Measurements from ENCODE around the gene QPCT.

Gene QPCT

DNA sequence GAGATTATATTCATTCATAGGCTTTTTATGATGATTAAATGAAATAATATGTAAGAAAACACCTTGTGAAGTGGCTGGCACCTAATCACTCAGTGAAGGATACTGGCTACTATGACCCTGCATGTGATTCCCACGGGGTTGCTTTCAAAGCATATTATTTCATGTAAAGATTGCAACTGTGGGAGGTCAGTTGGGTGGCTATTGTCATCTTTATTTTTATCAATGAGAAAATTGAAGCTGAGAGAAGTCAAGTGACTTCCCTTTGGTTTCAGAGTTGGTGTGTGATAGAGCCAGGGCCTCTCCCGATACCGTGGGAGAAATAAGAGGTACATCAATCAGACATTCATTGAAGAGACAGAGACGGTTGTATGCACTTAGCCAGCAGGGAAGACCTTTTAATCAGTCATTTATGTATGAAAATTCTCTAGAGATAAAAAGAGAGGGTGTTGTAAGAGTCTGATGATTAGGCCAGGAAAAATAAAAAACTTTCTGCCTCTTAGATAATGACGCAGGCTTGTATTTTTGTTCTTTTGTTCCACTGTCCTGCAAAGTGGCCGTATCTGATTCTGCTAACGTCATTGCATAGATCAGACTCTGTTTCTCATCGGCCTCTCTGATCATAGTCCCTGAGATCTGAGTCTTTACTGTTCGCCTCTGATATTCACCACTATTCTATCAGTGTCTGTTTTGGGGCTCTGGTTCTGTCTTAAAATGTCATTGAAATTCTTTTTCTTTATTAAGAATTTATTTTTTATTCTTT, 50.5 kb downstream of the QPCT start:
- H3K4me3 ChIP-seq (ENCODE audit: low read length), result no peak overlapping the region
- DNase-seq (ENCODE audit: low read depth), result no peak
- TF ChIP-seq, protein P1, sequence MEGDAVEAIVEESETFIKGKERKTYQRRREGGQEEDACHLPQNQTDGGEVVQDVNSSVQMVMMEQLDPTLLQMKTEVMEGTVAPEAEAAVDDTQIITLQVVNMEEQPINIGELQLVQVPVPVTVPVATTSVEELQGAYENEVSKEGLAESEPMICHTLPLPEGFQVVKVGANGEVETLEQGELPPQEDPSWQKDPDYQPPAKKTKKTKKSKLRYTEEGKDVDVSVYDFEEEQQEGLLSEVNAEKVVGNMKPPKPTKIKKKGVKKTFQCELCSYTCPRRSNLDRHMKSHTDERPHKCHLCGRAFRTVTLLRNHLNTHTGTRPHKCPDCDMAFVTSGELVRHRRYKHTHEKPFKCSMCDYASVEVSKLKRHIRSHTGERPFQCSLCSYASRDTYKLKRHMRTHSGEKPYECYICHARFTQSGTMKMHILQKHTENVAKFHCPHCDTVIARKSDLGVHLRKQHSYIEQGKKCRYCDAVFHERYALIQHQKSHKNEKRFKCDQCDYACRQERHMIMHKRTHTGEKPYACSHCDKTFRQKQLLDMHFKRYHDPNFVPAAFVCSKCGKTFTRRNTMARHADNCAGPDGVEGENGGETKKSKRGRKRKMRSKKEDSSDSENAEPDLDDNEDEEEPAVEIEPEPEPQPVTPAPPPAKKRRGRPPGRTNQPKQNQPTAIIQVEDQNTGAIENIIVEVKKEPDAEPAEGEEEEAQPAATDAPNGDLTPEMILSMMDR (IDR thresholded peaks at IDR 0.05; ENCODE audit: insufficient read depth, low read depth, low read length, missing control alignments), result no peak

DNA sequence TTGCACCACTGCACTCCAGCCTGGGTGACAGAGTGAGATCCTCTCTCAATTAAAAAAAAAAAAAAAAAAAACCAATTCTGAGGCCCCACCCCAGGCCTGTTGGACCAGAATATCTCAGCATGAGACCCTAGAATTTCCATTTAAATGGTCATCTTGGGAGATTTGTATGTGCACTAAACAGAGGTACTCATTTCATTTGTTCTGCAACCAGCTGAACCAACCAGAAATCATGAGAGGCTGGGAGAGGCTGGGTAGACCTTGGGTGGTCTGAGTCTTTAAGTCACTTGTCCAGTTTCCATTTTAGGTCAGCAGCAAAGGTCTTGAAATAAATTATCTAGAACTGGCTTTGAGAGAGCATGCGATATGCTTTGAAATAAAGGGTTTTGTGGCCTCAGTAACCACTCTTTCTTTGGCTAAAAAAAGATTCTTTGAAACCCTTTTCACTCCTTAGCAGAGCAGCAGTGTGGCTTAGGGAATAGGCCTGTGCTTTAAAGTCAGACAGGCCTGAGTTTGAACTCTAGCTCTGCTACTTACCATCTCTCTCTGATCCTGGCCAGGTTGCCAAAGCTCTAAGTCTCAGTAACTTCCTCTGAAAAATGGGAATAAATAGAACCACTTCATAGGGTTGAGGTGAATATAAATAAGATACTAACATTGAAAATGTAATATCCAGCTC, 52.6 kb downstream of the QPCT start:
- DNase-seq (ENCODE audit: low read depth), result no peak
- TF ChIP-seq, protein P1 (IDR thresholded peaks at IDR 0.05; ENCODE audit: insufficient read depth, low read depth, low read length, missing control alignments), result no peak
- H3K4me3 ChIP-seq (ENCODE audit: low read length), result no peak overlapping the region

DNA sequence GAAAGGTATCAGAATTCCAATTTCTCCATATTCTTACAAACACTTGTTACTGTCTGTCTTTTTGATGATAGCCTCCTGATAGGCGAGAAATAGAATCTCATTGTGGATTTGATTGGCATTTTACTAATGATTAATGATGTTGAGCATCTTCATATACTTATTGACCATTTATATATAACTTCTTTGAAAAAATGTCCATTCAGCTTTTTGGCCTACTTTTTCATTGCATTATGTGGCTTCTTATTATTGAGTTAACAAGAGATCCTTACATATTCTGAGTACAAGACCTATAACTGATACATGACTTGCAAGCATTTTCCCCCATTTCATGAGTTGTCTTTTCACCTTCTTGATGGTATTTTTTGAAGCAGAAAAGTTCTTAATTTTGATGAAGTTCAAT, 54.6 kb downstream of the QPCT start:
- no peak overlapping the region for H3K4me3 ChIP-seq (ENCODE audit: low read length)
- no peak for DNase-seq (ENCODE audit: low read depth)
- TF ChIP-seq, protein P1 (IDR thresholded peaks at IDR 0.05; ENCODE audit: insufficient read depth, low read depth, low read length, missing control alignments), result no peak

DNA sequence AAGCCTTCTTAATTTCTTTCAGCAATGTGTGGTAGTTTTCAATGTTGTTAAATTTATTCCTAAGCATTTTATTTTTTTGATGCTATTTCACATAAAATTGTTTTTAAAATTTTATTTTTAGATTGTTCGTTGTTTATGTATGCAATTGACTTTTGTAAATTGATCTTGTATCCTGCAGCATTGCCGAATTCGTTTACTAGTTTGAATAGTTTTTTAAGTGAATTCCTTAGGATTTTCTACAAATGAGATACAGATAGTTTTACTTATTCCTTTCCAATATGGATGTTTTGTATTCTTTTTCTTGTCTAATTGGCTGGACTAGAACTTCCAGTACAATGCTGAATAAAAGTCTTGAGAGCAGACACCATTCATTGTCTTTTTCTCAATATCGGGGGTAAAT, 55.6 kb downstream of the QPCT start:
- DNase-seq (ENCODE audit: low read depth), result no peak
- TF ChIP-seq, protein P1 (IDR thresholded peaks at IDR 0.05; ENCODE audit: insufficient read depth, low read depth, low read length, missing control alignments), result no peak
- H3K4me3 ChIP-seq (ENCODE audit: low read length), result no peak overlapping the region

DNA sequence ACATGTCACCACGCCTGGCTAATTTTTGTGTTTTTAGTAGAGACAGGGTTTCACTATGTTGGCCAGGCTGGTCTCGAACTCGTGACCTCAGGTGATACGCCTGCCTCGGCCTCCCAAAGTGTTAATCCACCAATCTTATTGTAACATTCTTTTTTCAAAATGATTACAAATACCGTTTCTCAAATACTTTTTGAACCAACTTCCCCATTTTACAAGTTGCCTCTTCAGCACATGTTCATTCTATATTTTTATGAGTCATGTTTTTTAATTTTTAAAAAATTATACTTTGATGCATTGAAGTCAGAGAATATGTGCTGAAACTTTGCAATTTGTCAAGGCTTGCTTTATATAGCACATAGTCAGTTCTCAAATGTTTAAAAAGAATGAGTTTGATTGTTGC, 58.2 kb downstream of the QPCT start:
- TF ChIP-seq, protein P1 (IDR thresholded peaks at IDR 0.05; ENCODE audit: insufficient read depth, low read depth, low read length, missing control alignments), result no peak

DNA sequence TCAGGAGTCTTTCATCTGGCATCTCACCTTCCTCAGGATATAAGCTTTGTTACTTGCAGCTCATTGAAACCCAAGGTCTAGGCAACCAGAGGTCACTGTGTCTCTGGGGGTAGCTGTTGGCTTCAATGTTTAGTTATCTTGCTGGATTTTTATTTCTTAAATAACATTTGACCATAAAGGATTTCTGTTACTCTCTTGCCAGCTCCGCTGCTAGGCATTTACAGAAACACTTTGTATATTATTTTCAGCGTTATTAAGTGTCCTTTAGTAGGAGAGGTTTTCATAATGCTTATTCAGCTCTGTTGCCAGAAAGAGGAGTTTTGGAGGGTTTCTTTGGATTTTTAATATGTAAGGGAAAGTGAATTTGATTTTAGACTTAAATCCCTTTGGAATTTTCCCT, 61.4 kb downstream of the QPCT start:
- TF ChIP-seq, protein P1 (IDR thresholded peaks at IDR 0.05; ENCODE audit: insufficient read depth, low read depth, low read length, missing control alignments), result no peak
- no peak for DNase-seq (ENCODE audit: low read depth)
- no peak overlapping the region for H3K4me3 ChIP-seq (ENCODE audit: low read length)

More for the DNA sequence above, 58.2 kb downstream of the QPCT start:
- DNase-seq (ENCODE audit: low read depth), result no peak
- no peak overlapping the region for H3K4me3 ChIP-seq (ENCODE audit: low read length)
